ENCODE results near the gene ARHGAP15.

ARHGAP15 gene

GRCh38 chr2:143674051-143674450 lies 544.8 kb downstream of the ARHGAP15 start:
- TF ChIP-seq, protein P1, sequence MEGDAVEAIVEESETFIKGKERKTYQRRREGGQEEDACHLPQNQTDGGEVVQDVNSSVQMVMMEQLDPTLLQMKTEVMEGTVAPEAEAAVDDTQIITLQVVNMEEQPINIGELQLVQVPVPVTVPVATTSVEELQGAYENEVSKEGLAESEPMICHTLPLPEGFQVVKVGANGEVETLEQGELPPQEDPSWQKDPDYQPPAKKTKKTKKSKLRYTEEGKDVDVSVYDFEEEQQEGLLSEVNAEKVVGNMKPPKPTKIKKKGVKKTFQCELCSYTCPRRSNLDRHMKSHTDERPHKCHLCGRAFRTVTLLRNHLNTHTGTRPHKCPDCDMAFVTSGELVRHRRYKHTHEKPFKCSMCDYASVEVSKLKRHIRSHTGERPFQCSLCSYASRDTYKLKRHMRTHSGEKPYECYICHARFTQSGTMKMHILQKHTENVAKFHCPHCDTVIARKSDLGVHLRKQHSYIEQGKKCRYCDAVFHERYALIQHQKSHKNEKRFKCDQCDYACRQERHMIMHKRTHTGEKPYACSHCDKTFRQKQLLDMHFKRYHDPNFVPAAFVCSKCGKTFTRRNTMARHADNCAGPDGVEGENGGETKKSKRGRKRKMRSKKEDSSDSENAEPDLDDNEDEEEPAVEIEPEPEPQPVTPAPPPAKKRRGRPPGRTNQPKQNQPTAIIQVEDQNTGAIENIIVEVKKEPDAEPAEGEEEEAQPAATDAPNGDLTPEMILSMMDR (conservative IDR thresholded peaks at IDR 0.05), result no peak
- H3K27ac ChIP-seq, result no peak overlapping the region

DNA sequence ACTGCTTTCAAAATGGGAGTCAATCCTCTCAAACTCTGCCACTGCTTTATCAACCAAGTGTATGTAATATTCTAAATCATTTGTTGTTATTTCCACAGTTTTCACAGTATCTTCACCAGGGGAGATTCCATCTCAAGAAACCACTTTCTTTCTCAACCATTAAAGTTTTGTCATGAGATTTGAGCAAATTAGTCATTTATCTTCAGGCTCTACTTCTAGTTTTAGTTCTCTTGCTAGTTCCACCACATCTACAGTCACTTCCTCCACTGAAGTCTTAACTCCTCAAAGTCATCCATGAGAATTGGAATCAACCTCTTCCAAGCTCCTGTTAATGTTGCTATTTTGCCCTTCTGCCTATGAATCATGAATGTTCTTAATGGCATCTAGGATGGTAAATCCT lies 545.8 kb downstream of the ARHGAP15 start:
- TF ChIP-seq, protein P1 (conservative IDR thresholded peaks at IDR 0.05), result no peak
- H3K27ac ChIP-seq, result no peak overlapping the region

- no peak overlapping the region for H3K27ac ChIP-seq
- TF ChIP-seq, protein P1 (conservative IDR thresholded peaks at IDR 0.05), result no peak
Observed at GRCh38 chr2:143679617-143680016, 550.4 kb downstream of the ARHGAP15 start.

DNA sequence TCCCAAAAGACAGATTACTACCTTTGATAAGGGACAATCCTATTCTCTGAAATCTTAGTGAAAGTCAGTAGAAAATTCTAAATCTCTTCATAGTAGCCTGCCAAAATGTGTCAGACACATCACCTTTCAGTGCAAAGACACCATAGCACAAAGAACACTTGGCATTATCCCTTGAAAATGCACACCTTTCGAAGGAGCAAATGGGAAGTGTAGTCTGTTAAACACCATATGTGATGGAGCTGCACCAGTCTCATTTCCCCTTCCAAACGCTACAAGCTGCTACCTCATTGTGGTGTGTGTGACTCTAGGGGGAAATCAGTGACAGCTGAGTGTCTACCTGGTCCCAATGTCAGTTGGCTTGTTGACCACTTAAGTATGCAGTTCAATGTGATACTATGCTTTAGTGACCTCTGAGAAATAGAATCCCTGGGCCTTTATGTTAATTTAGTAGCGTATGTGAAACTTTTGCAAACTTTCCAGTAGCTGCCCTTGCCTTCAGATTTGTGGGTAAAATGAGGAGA lies 551.7 kb downstream of the ARHGAP15 start:
- TF ChIP-seq, protein P1 (conservative IDR thresholded peaks at IDR 0.05), result no peak

DNA sequence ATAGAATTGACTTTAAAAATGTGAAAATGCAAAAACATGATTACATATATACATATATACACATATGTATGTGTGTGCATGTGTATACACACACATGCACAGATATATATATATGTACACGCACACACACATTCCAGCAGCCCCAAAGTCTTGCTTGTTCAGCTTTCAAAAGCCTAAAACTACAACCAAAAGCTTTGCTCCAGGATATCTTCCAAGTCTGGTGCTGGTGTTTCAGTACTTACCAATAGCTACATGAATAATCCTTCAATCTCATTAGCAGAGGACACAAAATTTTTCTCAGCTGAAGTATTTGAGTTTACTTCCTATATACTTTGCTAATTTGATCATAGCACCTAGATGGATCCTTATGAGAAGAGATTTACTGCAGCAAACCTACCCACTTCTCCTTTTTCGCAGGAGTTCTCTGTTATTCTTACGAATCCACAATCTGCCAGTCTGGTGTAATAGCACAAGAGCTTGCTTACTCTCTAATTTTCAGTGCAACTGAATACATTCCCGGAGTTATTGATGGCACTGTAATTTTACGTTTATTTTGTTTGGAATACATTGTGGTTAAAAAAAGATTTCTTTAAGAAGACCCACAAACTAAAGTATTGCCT lies 553.3 kb downstream of the ARHGAP15 start:
- no peak overlapping the region for H3K27ac ChIP-seq
- TF ChIP-seq, protein P1 (conservative IDR thresholded peaks at IDR 0.05), result no peak

More for the DNA sequence above, 551.7 kb downstream of the ARHGAP15 start:
- no peak overlapping the region for H3K27ac ChIP-seq

GRCh38 chr2:143683977-143684376 lies 554.8 kb downstream of the ARHGAP15 start:
- TF ChIP-seq, protein P1 (conservative IDR thresholded peaks at IDR 0.05), result no peak
- H3K27ac ChIP-seq, result no peak overlapping the region

- TF ChIP-seq, protein P1 (conservative IDR thresholded peaks at IDR 0.05), result no peak
- H3K27ac ChIP-seq, result no peak overlapping the region
Observed at GRCh38 chr2:143684551-143685320, 555.5 kb downstream of the ARHGAP15 start.
